ENCODE data around the gene DCP1A.

GRCh38 chr3:53303549-53303948 is 43.8 kb downstream of the DCP1A start:
- TF ChIP-seq POLR2AphosphoS5 (IDR thresholded peaks at IDR 0.05; ENCODE audit: low read depth, low read length) = no peak
- no peak for TF ChIP-seq SIN3A (IDR thresholded peaks at IDR 0.05; ENCODE audit: borderline replicate concordance, insufficient read depth, low read length)

Measured in PFSK-1 (cell line).